Measurements from ENCODE around the gene ZNF586.

ZNF586 gene

GRCh38 chr19:57773488-57773887, 4.0 kb downstream of the ZNF586 start:
- Histone ChIP-seq H3K4me1 (ENCODE audit: control insufficient read depth, insufficient read depth, low read length) (no peaks in the 10 kb centered on the region), H3K27ac (ENCODE audit: extremely low read depth, low read depth, low read length) (no peak overlapping the region), H3K9me3 (ENCODE audit: control insufficient read depth, insufficient read depth, low read depth, low read length) (peaks cover 5% of the 10 kb centered on the region; the same call in 1 of the 2 replicates), H3K4me3 (ENCODE audit: low read depth, low read length) (no peak overlapping the region), H3K36me3 (ENCODE audit: control insufficient read depth in 2 of 2, insufficient read depth in 1 of 2, low read length in 2 of 2) (peaks cover 47 to 76% of the 10 kb centered on the region in 2 experiments)
- ChIA-PET CTCF (no interaction called here), POLR2A (no interaction called here)
- no peak for TF ChIP-seq ZNF521 (tag by site-specific recombination; IDR thresholded peaks at IDR 0.05)
- TF ChIP-seq ZNF473 (tag by site-specific recombination; IDR thresholded peaks at IDR 0.05), result no peak
- TF ChIP-seq ZNF366 (tag by site-specific recombination; conservative IDR thresholded peaks at IDR 0.05), result no peak
- TF ChIP-seq ZNF175 (tag by site-specific recombination; IDR thresholded peaks at IDR 0.05), result no peak
- no peak for TF ChIP-seq PRDM1 (tag by site-specific recombination; IDR thresholded peaks at IDR 0.05)
- no peak for TF ChIP-seq ZNF155 (tag by site-specific recombination; IDR thresholded peaks at IDR 0.05)
- no peak for TF ChIP-seq MEIS1 (CRISPR knock-in tag; IDR thresholded peaks at IDR 0.05; ENCODE audit: borderline replicate concordance)
- no peak for TF ChIP-seq ZNF266 (tag by site-specific recombination; IDR thresholded peaks at IDR 0.05; ENCODE audit: low read depth)
- TF ChIP-seq, protein P1, sequence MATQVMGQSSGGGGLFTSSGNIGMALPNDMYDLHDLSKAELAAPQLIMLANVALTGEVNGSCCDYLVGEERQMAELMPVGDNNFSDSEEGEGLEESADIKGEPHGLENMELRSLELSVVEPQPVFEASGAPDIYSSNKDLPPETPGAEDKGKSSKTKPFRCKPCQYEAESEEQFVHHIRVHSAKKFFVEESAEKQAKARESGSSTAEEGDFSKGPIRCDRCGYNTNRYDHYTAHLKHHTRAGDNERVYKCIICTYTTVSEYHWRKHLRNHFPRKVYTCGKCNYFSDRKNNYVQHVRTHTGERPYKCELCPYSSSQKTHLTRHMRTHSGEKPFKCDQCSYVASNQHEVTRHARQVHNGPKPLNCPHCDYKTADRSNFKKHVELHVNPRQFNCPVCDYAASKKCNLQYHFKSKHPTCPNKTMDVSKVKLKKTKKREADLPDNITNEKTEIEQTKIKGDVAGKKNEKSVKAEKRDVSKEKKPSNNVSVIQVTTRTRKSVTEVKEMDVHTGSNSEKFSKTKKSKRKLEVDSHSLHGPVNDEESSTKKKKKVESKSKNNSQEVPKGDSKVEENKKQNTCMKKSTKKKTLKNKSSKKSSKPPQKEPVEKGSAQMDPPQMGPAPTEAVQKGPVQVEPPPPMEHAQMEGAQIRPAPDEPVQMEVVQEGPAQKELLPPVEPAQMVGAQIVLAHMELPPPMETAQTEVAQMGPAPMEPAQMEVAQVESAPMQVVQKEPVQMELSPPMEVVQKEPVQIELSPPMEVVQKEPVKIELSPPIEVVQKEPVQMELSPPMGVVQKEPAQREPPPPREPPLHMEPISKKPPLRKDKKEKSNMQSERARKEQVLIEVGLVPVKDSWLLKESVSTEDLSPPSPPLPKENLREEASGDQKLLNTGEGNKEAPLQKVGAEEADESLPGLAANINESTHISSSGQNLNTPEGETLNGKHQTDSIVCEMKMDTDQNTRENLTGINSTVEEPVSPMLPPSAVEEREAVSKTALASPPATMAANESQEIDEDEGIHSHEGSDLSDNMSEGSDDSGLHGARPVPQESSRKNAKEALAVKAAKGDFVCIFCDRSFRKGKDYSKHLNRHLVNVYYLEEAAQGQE (tag by site-specific recombination; IDR thresholded peaks at IDR 0.05), result no peak
- no peak for TF ChIP-seq ZNF785 (tag by site-specific recombination; IDR thresholded peaks at IDR 0.05)
- no peak for TF ChIP-seq ZNF157 (tag by site-specific recombination; IDR thresholded peaks at IDR 0.05)
- TF ChIP-seq HOXA7 (CRISPR knock-in tag; IDR thresholded peaks at IDR 0.05; ENCODE audit: borderline replicate concordance), result no peak
- TF ChIP-seq ZNF624 (tag by site-specific recombination; IDR thresholded peaks at IDR 0.05), result no peak
- no peak for TF ChIP-seq CTCF (tag by site-specific recombination; IDR thresholded peaks at IDR 0.05)
- TF ChIP-seq SCRT1 (tag by site-specific recombination; IDR thresholded peaks at IDR 0.05; ENCODE audit: borderline replicate concordance), result no peak
- TF ChIP-seq ZNF792 (tag by site-specific recombination; IDR thresholded peaks at IDR 0.05), result no peak
- TF ChIP-seq ZSCAN30 (tag by site-specific recombination; IDR thresholded peaks at IDR 0.05), result no peak

DNA sequence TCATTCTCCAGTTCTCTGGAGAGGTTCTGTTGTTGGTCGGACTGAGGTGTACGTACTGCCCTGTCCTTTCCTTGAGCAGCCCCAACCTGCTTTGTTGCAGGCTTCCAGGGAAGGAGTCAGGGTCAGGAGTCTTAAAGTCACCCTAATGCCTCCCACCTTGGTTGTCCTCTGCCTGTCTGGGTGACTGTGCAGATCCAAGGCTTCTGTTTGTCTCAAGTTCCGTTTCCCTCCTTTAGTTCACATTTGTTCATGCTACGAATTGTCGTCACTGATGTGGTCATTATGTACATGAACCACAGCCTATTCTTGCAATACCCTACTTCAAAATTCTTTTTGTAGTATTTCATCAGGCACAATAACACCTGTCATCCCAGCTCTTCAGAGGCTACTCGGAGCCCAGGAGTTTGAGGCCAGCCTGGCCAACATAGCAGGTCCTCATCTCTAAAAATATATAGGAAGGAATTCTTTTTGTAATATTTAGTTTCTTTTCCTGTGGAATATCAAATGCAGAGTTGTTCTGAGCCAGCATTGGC, 7.4 kb downstream of the ZNF586 start:
- POLR2A ChIA-PET, result no interaction called here
- Histone ChIP-seq H3K27ac (ENCODE audit: extremely low read depth, low read depth, low read length) (no peak overlapping the region), H3K36me3 (ENCODE audit: control insufficient read depth in 2 of 2, insufficient read depth in 1 of 2, low read length in 2 of 2) (peaks cover 70 to 95% of the 10 kb centered on the region in 2 experiments), H3K9me3 (ENCODE audit: control insufficient read depth, insufficient read depth, low read depth, low read length) (peaks cover 8% of the 10 kb centered on the region), H3K4me3 (ENCODE audit: low read depth, low read length) (no peak overlapping the region), H3K4me1 (ENCODE audit: control insufficient read depth, insufficient read depth, low read length) (no peaks in the 10 kb centered on the region)
- CTCF ChIA-PET, result no interaction called here
- TF ChIP-seq YY2 (tag by site-specific recombination; IDR thresholded peaks at IDR 0.05), result no peak
- TF ChIP-seq ZNF585B (tag by site-specific recombination; IDR thresholded peaks at IDR 0.05), result no peak
- no peak for TF ChIP-seq ZNF670 (tag by site-specific recombination; IDR thresholded peaks at IDR 0.05; ENCODE audit: low read depth)
- TF ChIP-seq, protein P2, sequence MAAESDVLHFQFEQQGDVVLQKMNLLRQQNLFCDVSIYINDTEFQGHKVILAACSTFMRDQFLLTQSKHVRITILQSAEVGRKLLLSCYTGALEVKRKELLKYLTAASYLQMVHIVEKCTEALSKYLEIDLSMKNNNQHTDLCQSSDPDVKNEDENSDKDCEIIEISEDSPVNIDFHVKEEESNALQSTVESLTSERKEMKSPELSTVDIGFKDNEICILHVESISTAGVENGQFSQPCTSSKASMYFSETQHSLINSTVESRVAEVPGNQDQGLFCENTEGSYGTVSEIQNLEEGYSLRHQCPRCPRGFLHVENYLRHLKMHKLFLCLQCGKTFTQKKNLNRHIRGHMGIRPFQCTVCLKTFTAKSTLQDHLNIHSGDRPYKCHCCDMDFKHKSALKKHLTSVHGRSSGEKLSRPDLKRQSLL (tag by site-specific recombination; IDR thresholded peaks at IDR 0.05), result no peak

Measured in HEK293 (cell line).